ENCODE measurements around the gene CEACAM18. TPM values are rescaled to one million over a fixed set of nuclear protein-coding genes. Genes with fewer than 3 reads are reported as not detected.
"Not testable (repeated sequence)": the region's sequence is repeated elsewhere in the genome, so short reads cannot be mapped to it uniquely, and the experiment has no call there.

Gene CEACAM18
- polyA plus RNA-seq, 1 donor from 2014 or later: not detected

GRCh38 chr19:51493776-51494175, 15.4 kb downstream of the CEACAM18 start:
- no peak overlapping the region for H3K27ac Mint-ChIP-seq
- H3K27me3 Mint-ChIP-seq: peaks cover 10% of the 10 kb centered on the region
- no peak overlapping the region for H3K4me3 Mint-ChIP-seq
- H3K36me3 Mint-ChIP-seq: peaks cover 5% of the 10 kb centered on the region
- H3K4me1 Mint-ChIP-seq: peaks cover 3 to 5% (median 5%) of the 10 kb centered on the region in 3 donors
- H3K9me3 Mint-ChIP-seq: no peaks in the 10 kb centered on the region

GRCh38 chr19:51497666-51498065, 19.3 kb downstream of the CEACAM18 start:
- Mint-ChIP-seq H3K27me3 (peaks cover 3% of the 10 kb centered on the region), H3K9me3 (no peaks in the 10 kb centered on the region), H3K27ac (no peak overlapping the region), H3K4me3 (no peak overlapping the region), H3K36me3 (peaks cover 3% of the 10 kb centered on the region), H3K4me1 (peaks cover 10 to 12% (median 11%) of the 10 kb centered on the region in 3 donors)

GRCh38 chr19:51500931-51501330, 22.6 kb downstream of the CEACAM18 start:
- H3K36me3 Mint-ChIP-seq, H3K27ac Mint-ChIP-seq, H3K27me3 Mint-ChIP-seq, H3K9me3 Mint-ChIP-seq, H3K4me3 Mint-ChIP-seq: not testable (repeated sequence)
- H3K4me1 Mint-ChIP-seq: peaks cover 8 to 12% (median 11%) of the 10 kb centered on the region in 3 donors

- peaks cover 0 to 9% (median 1%) of the 10 kb centered on the region in 3 donors for H3K9me3 Mint-ChIP-seq
- no peak within 1 kb of the TSS for H3K27ac Mint-ChIP-seq
- peaks cover 4% of the 10 kb centered on the region for H3K36me3 Mint-ChIP-seq
- peak within 1 kb of the TSS in 2 of 4 donors; percentile 69 to 72 for H3K4me3 Mint-ChIP-seq
- H3K27me3 Mint-ChIP-seq: peaks cover 2% of the 10 kb centered on the region
- H3K4me1 Mint-ChIP-seq: peaks cover 8 to 12% (median 11%) of the 10 kb centered on the region in 3 donors
Observed at GRCh38 chr19:51501594-51502263, 23.4 kb downstream of the CEACAM18 start, which contains the start of gene SIGLEC12. SIGLEC12 (minus strand) TSS chr19:51501800; CDS start chr19:51501733, 67 bp downstream.

- Mint-ChIP-seq H3K27ac (no peak overlapping the region), H3K4me3 (no peak overlapping the region), H3K9me3 (peaks cover 0 to 9% (median 1%) of the 10 kb centered on the region in 3 donors), H3K27me3 (peaks cover 2% of the 10 kb centered on the region), H3K4me1 (peaks cover 7 to 12% (median 8%) of the 10 kb centered on the region in 3 donors), H3K36me3 (peaks cover 4% of the 10 kb centered on the region)
Observed at GRCh38 chr19:51503286-51503817, 25.0 kb downstream of the CEACAM18 start.

- H3K36me3 Mint-ChIP-seq: peaks cover 4% of the 10 kb centered on the region
- H3K27ac Mint-ChIP-seq: no peak overlapping the region
- H3K27me3 Mint-ChIP-seq: peaks cover 2% of the 10 kb centered on the region
- H3K9me3 Mint-ChIP-seq: peaks cover 0 to 9% (median 1%) of the 10 kb centered on the region in 3 donors
- peak overlapping the region in 1 of 4 donors; percentile 27 for H3K4me3 Mint-ChIP-seq
- H3K4me1 Mint-ChIP-seq: peaks cover 6 to 8% (median 7%) of the 10 kb centered on the region in 3 donors
Observed at GRCh38 chr19:51503896-51504295, 25.6 kb downstream of the CEACAM18 start.

GRCh38 chr19:51505904-51506303, 27.6 kb downstream of the CEACAM18 start:
- Mint-ChIP-seq H3K4me1 (peaks cover 6 to 11% (median 7%) of the 10 kb centered on the region in 3 donors), H3K36me3 (peaks cover 4% of the 10 kb centered on the region), H3K27me3 (peaks cover 2% of the 10 kb centered on the region), H3K27ac (no peak overlapping the region), H3K9me3 (peaks cover 0 to 9% (median 1%) of the 10 kb centered on the region in 3 donors), H3K4me3 (no peak overlapping the region)

- Mint-ChIP-seq H3K9me3 (peaks cover 0 to 9% (median 1%) of the 10 kb centered on the region in 3 donors), H3K36me3 (peaks cover 4% of the 10 kb centered on the region), H3K4me3 (no peak overlapping the region), H3K4me1 (peaks cover 0 to 5% (median 3%) of the 10 kb centered on the region in 3 donors), H3K27me3 (no peaks in the 10 kb centered on the region), H3K27ac (no peak overlapping the region)
Observed at GRCh38 chr19:51507192-51507591, 28.9 kb downstream of the CEACAM18 start.

GRCh38 chr19:51507640-51508058, 29.3 kb downstream of the CEACAM18 start:
- H3K4me3 Mint-ChIP-seq: no peak overlapping the region
- no peaks in the 10 kb centered on the region for H3K27me3 Mint-ChIP-seq
- peaks cover 0 to 9% (median 1%) of the 10 kb centered on the region in 3 donors for H3K9me3 Mint-ChIP-seq
- H3K27ac Mint-ChIP-seq: no peak overlapping the region
- peaks cover 4% of the 10 kb centered on the region for H3K36me3 Mint-ChIP-seq
- H3K4me1 Mint-ChIP-seq: peaks cover 0 to 5% (median 3%) of the 10 kb centered on the region in 3 donors

- Mint-ChIP-seq H3K4me3 (no peak overlapping the region), H3K27me3 (peaks cover 2% of the 10 kb centered on the region), H3K9me3 (peaks cover 0 to 9% (median 1%) of the 10 kb centered on the region in 3 donors), H3K27ac (no peak overlapping the region), H3K4me1 (peaks cover 0 to 4% (median 3%) of the 10 kb centered on the region in 3 donors), H3K36me3 (peaks cover 4% of the 10 kb centered on the region)
Observed at GRCh38 chr19:51508059-51508733, 29.9 kb downstream of the CEACAM18 start.

- Mint-ChIP-seq H3K27me3 (peaks cover 2% of the 10 kb centered on the region), H3K36me3 (no peaks in the 10 kb centered on the region), H3K4me3 (no peak overlapping the region), H3K9me3 (no peaks in the 10 kb centered on the region), H3K27ac (no peak overlapping the region), H3K4me1 (peaks cover 5 to 8% (median 6%) of the 10 kb centered on the region in 3 donors)
Observed at GRCh38 chr19:51509823-51510660, 31.7 kb downstream of the CEACAM18 start.

GRCh38 chr19:51511353-51511752, 33.0 kb downstream of the CEACAM18 start:
- H3K27ac Mint-ChIP-seq: no peak overlapping the region

GRCh38 chr19:51513968-51514367, 35.6 kb downstream of the CEACAM18 start:
- H3K36me3 Mint-ChIP-seq: peaks cover 4% of the 10 kb centered on the region
- H3K9me3 Mint-ChIP-seq: peaks cover 0 to 6% (median 3%) of the 10 kb centered on the region in 3 donors
- peaks cover 9 to 13% (median 13%) of the 10 kb centered on the region in 3 donors for H3K4me1 Mint-ChIP-seq
- peaks cover 2% of the 10 kb centered on the region for H3K27me3 Mint-ChIP-seq
- no peak overlapping the region for H3K27ac Mint-ChIP-seq
- H3K4me3 Mint-ChIP-seq: no peak overlapping the region

More at GRCh38 chr19:51511353-51511752, 33.0 kb downstream of the CEACAM18 start:
- Mint-ChIP-seq H3K36me3 (no peaks in the 10 kb centered on the region), H3K27me3 (peaks cover 2% of the 10 kb centered on the region), H3K4me1 (peaks cover 9 to 12% (median 11%) of the 10 kb centered on the region in 3 donors), H3K9me3 (no peaks in the 10 kb centered on the region), H3K4me3 (no peak overlapping the region)

- H3K27me3 Mint-ChIP-seq: peaks cover 2% of the 10 kb centered on the region
Observed at GRCh38 chr19:51514866-51515481, 36.6 kb downstream of the CEACAM18 start.

More at GRCh38 chr19:51514866-51515481, 36.6 kb downstream of the CEACAM18 start:
- Mint-ChIP-seq H3K36me3 (peaks cover 5% of the 10 kb centered on the region), H3K9me3 (peaks cover 0 to 6% (median 5%) of the 10 kb centered on the region in 3 donors), H3K27ac (no peak overlapping the region), H3K4me1 (peaks cover 9 to 13% (median 13%) of the 10 kb centered on the region in 3 donors), H3K4me3 (peak overlapping the region in 1 of 4 donors; percentile 72)

Measured in IgD-negative memory B cell (primary cell).